Liver (tissue), 9 donors: ENCODE data around the gene MYO15B. TPM values are rescaled to one million over a fixed set of nuclear protein-coding genes. Genes with fewer than 3 reads are reported as not detected.

Experiments used
- DNase-seq: peaks from one replicate; pipeline ENCODE4 v3.0.0-alpha.2; 2017; ENCODE audit warnings: low spot score
- H3K27ac ChIP-seq, 2 donors: one replicate each; pipeline ENCODE4 v1.7.0; 2013; ENCODE audit warnings: inconsistent platforms in 2 of 2, low read length in 2 of 2, control low read depth in 1 of 2, low read depth in 1 of 2, mild to moderate bottlenecking in 1 of 2
- H3K27me3 ChIP-seq, 4 donors: one replicate each; pipeline versions ENCODE4 v1.6.1 to v1.7.0; 2013; ENCODE audit warnings: low read length in 3 of 4, inconsistent platforms in 1 of 4, mild to moderate bottlenecking in 1 of 4, moderate library complexity in 1 of 4; ENCODE audit not compliant: control insufficient read depth in 4 of 4, insufficient read depth in 4 of 4
- H3K36me3 ChIP-seq, 4 donors: one replicate each; pipeline versions ENCODE4 v1.6.1 to v1.7.0; 2013; ENCODE audit warnings: low read length in 3 of 4, mild to moderate bottlenecking in 3 of 4, low read depth in 1 of 4, moderate library complexity in 1 of 4; ENCODE audit not compliant: control insufficient read depth in 4 of 4, insufficient read depth in 3 of 4
- H3K4me1 ChIP-seq, 4 donors: one replicate each; pipeline versions ENCODE4 v1.6.1 to v1.7.0; 2013; ENCODE audit warnings: low read length in 3 of 4, mild to moderate bottlenecking in 3 of 4, moderate library complexity in 1 of 4; ENCODE audit not compliant: control insufficient read depth in 4 of 4, insufficient read depth in 4 of 4
- H3K4me3 ChIP-seq, 3 donors: one replicate each; pipeline versions ENCODE4 v1.6.1 to v1.7.0; 2013; ENCODE audit warnings: low read length in 3 of 3, control low read depth in 1 of 3, low read depth in 1 of 3, mild to moderate bottlenecking in 1 of 3
- H3K9ac ChIP-seq, 2 donors: one replicate each; pipeline ENCODE4 v1.7.0; 2013; ENCODE audit warnings: low read length in 2 of 2, mild to moderate bottlenecking in 2 of 2, moderate library complexity in 2 of 2, control low read depth in 1 of 2, low read depth in 1 of 2
- H3K9me3 ChIP-seq, 4 donors: one replicate each; pipeline versions ENCODE4 v1.6.1 to v1.7.0; 2013; ENCODE audit warnings: low read length in 3 of 4; ENCODE audit not compliant: control insufficient read depth in 4 of 4
- EGR1 ChIP-seq, 2 donors: IDR thresholded peaks; 2 replicates each; pipeline ENCODE4 v1.6.1; 2016 to 2018; ENCODE audit warnings: antibody characterized with exemption in 2 of 2, low read depth in 2 of 2
- FOXA1 ChIP-seq: IDR thresholded peaks from 2 replicates; pipeline ENCODE4 v1.6.1; 2016; ENCODE audit warnings: antibody characterized with exemption
- FOXA2 ChIP-seq: IDR thresholded peaks from 2 replicates; pipeline ENCODE4 v1.6.1; 2016; ENCODE audit warnings: antibody characterized with exemption
- HNF4A ChIP-seq, 2 donors: conservative IDR thresholded peaks; 2 replicates each; pipeline ENCODE4 v1.6.1; 2016; ENCODE audit warnings: antibody characterized with exemption in 2 of 2, mild to moderate bottlenecking in 2 of 2
- NR2F2 ChIP-seq: IDR thresholded peaks from 2 replicates; pipeline ENCODE4 v1.6.1; 2016; ENCODE audit warnings: antibody characterized with exemption
- RXRA ChIP-seq, 2 donors: IDR thresholded peaks; 2 replicates each; pipeline ENCODE4 v1.6.1; 2017 to 2018; ENCODE audit warnings: antibody characterized with exemption in 2 of 2, mild to moderate bottlenecking in 1 of 2
- SP1 ChIP-seq: IDR thresholded peaks from 2 replicates; pipeline ENCODE4 v1.6.1; 2018; ENCODE audit warnings: antibody characterized with exemption, mild to moderate bottlenecking
- TAF1 ChIP-seq: conservative IDR thresholded peaks from 2 replicates; pipeline ENCODE4 v1.6.1; 2016; ENCODE audit warnings: antibody characterized with exemption, mild to moderate bottlenecking
- YY1 ChIP-seq: IDR thresholded peaks from 2 replicates; pipeline ENCODE4 v1.6.1; 2016; ENCODE audit warnings: antibody characterized with exemption, mild to moderate bottlenecking
- WGBS: extraction: QIAGEN DNeasy Blood & Tissue Kit; methylation state at CpG from one replicate; pipeline ENCODE4 v1.1.7; 2013; 5-methylcytosine and 5-hydroxymethylcytosine counted together
- polyA plus RNA-seq, 2 donors: library from polyadenylated mRNA; stranded (reverse) in 1 of 2; unstranded in 1 of 2; fragments of 200-250 nt in 1 of 2; fragments of >200 nt in 1 of 2; fragmentation: Nextera tagmentation in 1 of 2; extraction: Ambion mirVana in 1 of 2; gene quantifications; one replicate each; pipeline versions ENCODE4 v1.2.1 to v1.2.3, GENCODE V29; 2013 to 2015
- total RNA-seq, 2 donors: library from RNA; depleted of rRNA; stranded (reverse); fragments of >200 nt; gene quantifications; one replicate each; pipeline ENCODE4 v1.2.3, GENCODE V29; 2014
- TF ChIP-seq, protein P1 (sequence below): IDR thresholded peaks from 2 replicates; pipeline ENCODE4 v1.6.1; 2016; ENCODE audit warnings: antibody characterized with exemption
- TF ChIP-seq, protein P2 (sequence below): IDR thresholded peaks from 2 replicates; pipeline ENCODE4 v1.6.1; 2016; ENCODE audit warnings: antibody characterized with exemption, mild to moderate bottlenecking
- TF ChIP-seq, protein P3 (sequence below): IDR thresholded peaks from 2 replicates; pipeline ENCODE4 v1.6.1; 2016; ENCODE audit warnings: antibody characterized with exemption
- TF ChIP-seq, protein P4 (sequence below): IDR thresholded peaks from 2 replicates; pipeline ENCODE4 v1.6.1; 2016; ENCODE audit warnings: antibody characterized with exemption
- donor health status: healthy.
- donor health status: healthy.
- donor health status: healthy.
- donor health status: healthy.
- donor health status: healthy.

The MYO15B gene
- total and polyA plus RNA-seq, 4 donors, result 13.3 to 34.4 (median 18.0) TPM

DNA sequence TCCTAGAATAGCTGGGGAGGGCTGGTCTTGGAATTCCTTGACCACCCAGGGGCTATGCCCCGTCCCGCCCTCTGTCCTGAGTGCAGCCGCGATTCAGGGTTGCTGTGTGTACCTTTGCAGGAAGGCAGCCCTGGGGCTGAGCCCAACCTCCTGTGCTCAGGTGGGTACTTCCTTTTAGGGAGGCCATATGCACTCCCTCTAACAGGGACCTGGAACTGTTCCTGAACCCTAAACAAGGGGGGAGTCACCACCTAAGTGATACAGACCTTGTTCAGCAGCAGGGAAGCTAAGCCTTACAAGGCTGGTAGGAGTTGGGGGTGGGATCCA lies 37.5 kb upstream of the MYO15B start:
- TF ChIP-seq, protein P1, sequence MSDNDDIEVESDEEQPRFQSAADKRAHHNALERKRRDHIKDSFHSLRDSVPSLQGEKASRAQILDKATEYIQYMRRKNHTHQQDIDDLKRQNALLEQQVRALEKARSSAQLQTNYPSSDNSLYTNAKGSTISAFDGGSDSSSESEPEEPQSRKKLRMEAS, result no peak
- TF ChIP-seq, protein P2, sequence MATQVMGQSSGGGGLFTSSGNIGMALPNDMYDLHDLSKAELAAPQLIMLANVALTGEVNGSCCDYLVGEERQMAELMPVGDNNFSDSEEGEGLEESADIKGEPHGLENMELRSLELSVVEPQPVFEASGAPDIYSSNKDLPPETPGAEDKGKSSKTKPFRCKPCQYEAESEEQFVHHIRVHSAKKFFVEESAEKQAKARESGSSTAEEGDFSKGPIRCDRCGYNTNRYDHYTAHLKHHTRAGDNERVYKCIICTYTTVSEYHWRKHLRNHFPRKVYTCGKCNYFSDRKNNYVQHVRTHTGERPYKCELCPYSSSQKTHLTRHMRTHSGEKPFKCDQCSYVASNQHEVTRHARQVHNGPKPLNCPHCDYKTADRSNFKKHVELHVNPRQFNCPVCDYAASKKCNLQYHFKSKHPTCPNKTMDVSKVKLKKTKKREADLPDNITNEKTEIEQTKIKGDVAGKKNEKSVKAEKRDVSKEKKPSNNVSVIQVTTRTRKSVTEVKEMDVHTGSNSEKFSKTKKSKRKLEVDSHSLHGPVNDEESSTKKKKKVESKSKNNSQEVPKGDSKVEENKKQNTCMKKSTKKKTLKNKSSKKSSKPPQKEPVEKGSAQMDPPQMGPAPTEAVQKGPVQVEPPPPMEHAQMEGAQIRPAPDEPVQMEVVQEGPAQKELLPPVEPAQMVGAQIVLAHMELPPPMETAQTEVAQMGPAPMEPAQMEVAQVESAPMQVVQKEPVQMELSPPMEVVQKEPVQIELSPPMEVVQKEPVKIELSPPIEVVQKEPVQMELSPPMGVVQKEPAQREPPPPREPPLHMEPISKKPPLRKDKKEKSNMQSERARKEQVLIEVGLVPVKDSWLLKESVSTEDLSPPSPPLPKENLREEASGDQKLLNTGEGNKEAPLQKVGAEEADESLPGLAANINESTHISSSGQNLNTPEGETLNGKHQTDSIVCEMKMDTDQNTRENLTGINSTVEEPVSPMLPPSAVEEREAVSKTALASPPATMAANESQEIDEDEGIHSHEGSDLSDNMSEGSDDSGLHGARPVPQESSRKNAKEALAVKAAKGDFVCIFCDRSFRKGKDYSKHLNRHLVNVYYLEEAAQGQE, result no peak
- TF ChIP-seq NR2F2 (no peak), RXRA (IDR thresholded peaks at IDR 0.05) (no peak)
- Histone ChIP-seq H3K9ac (no peak overlapping the region), H3K4me3 (no peak overlapping the region), H3K9me3 (no peaks in the 10 kb centered on the region), H3K4me1 (peaks cover 0 to 5% (median 0%) of the 10 kb centered on the region in 4 donors), H3K27ac (no peak overlapping the region), H3K27me3 (no peaks in the 10 kb centered on the region), H3K36me3 (peaks cover 0 to 6% (median 2%) of the 10 kb centered on the region in 4 donors)
- DNase-seq, result no peak
- WGBS, result 80% methylated on average over 4 of the region's 4 CpGs

DNA sequence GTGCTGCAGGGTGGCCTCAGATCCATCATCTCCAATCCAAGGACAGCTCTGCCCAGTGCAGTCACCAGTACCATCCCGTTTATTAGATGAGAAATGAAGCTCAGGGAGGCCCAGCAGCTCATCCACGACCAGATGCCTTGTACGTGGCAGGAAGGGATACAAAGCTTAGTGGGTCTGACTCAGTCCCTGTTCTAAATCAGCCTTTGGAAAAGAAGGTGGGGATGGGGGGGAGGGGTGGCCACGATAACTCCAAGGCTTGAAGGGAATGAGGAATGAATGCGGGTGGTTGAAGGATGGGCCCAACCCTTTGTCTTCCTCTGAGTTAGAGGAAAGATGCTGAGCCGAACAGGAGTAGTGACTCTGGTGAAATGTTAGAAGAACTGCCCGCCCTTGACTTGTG lies 36.3 kb upstream of the MYO15B start:
- Histone ChIP-seq H3K27ac (no peak overlapping the region), H3K27me3 (no peaks in the 10 kb centered on the region), H3K9ac (no peak overlapping the region), H3K4me1 (peaks cover 3 to 14% (median 8%) of the 10 kb centered on the region in 4 donors), H3K4me3 (no peak overlapping the region), H3K9me3 (no peaks in the 10 kb centered on the region), H3K36me3 (peaks cover 0 to 6% (median 2%) of the 10 kb centered on the region in 4 donors)
- no peak for TF ChIP-seq NR2F2
- no peak for TF ChIP-seq FOXA2
- TF ChIP-seq TAF1, result no peak
- no peak for TF ChIP-seq SP1
- TF ChIP-seq HNF4A (conservative IDR thresholded peaks at IDR 0.05), result no peak
- TF ChIP-seq, protein P3, sequence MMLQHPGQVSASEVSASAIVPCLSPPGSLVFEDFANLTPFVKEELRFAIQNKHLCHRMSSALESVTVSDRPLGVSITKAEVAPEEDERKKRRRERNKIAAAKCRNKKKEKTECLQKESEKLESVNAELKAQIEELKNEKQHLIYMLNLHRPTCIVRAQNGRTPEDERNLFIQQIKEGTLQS, result no peak
- TF ChIP-seq, protein P2, result no peak
- TF ChIP-seq YY1, result no peak
- TF ChIP-seq, protein P4, sequence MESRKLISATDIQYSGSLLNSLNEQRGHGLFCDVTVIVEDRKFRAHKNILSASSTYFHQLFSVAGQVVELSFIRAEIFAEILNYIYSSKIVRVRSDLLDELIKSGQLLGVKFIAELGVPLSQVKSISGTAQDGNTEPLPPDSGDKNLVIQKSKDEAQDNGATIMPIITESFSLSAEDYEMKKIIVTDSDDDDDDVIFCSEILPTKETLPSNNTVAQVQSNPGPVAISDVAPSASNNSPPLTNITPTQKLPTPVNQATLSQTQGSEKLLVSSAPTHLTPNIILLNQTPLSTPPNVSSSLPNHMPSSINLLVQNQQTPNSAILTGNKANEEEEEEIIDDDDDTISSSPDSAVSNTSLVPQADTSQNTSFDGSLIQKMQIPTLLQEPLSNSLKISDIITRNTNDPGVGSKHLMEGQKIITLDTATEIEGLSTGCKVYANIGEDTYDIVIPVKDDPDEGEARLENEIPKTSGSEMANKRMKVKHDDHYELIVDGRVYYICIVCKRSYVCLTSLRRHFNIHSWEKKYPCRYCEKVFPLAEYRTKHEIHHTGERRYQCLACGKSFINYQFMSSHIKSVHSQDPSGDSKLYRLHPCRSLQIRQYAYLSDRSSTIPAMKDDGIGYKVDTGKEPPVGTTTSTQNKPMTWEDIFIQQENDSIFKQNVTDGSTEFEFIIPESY, result no peak
- TF ChIP-seq EGR1 (IDR thresholded peaks at IDR 0.05; ENCODE audit: low read depth in 2 of 2), result no peak
- TF ChIP-seq FOXA1, result no peak
- 91% methylated on average over 7 of the region's 7 CpGs for WGBS
- no peak for DNase-seq
